Fibroblast of lung (primary cell): ENCODE data around the gene RCBTB1. TPM values are rescaled to one million over a fixed set of nuclear protein-coding genes. Genes with fewer than 3 reads are reported as not detected.

Experiments used
- DNase-seq, 2 donors: peaks; one replicate each; pipeline versions ENCODE4 v3.0.0 to v3.0.0-alpha.2; 2010; ENCODE audit warnings: low read depth in 2 of 2
- H2AFZ ChIP-seq: 2 replicates; pipeline ENCODE4 v1.5.1; 2012; ENCODE audit warnings: low read length, control low read depth, inconsistent platforms
- H3K27ac ChIP-seq: 2 replicates; pipeline ENCODE4 v1.5.1; 2011; ENCODE audit warnings: low read length, control low read depth; ENCODE audit not compliant: insufficient read depth
- H3K27me3 ChIP-seq: 2 replicates; pipeline ENCODE4 v1.5.1; 2011; ENCODE audit warnings: mild to moderate bottlenecking, low read length; ENCODE audit not compliant: control insufficient read depth, insufficient read depth
- H3K36me3 ChIP-seq: 2 replicates; pipeline ENCODE4 v1.5.1; 2011; ENCODE audit warnings: low read length; ENCODE audit not compliant: control insufficient read depth, insufficient read depth
- H3K4me1 ChIP-seq: 2 replicates; pipeline ENCODE4 v1.5.1; 2011; ENCODE audit warnings: low read length; ENCODE audit not compliant: control insufficient read depth, insufficient read depth; ENCODE audit errors: extremely low read depth
- H3K4me2 ChIP-seq: 2 replicates; pipeline ENCODE4 v1.5.1; 2011; ENCODE audit warnings: low read length, control low read depth; ENCODE audit not compliant: insufficient read depth; ENCODE audit errors: extremely low read depth
- H3K4me3 ChIP-seq, 4 experiments: fragments of 200-600 bp in 1 of 4; sonication (generic) in 1 of 4; replicated peaks in 1 of 4; 2 replicates each; pipeline ENCODE4 v1.5.1; 2011 to 2016; ENCODE audit warnings: low read length in 4 of 4, low read depth in 3 of 4, mild to moderate bottlenecking in 3 of 4, control low read depth in 2 of 4, inconsistent platforms in 1 of 4, mixed read lengths in 1 of 4; ENCODE audit not compliant: insufficient read depth in 1 of 4; ENCODE audit errors: control extremely low read depth in 1 of 4
- H3K79me2 ChIP-seq: 2 replicates; pipeline ENCODE4 v1.5.1; 2012; ENCODE audit warnings: mild to moderate bottlenecking, low read length, inconsistent platforms; ENCODE audit not compliant: control insufficient read depth, insufficient read depth
- H3K9ac ChIP-seq: 2 replicates; pipeline ENCODE4 v1.5.1; 2011; ENCODE audit warnings: mild to moderate bottlenecking, low read length, control low read depth; ENCODE audit not compliant: insufficient read depth
- H3K9me3 ChIP-seq: 2 replicates; pipeline ENCODE4 v1.5.1; 2012; ENCODE audit warnings: low read depth, low read length; ENCODE audit not compliant: control insufficient read depth, insufficient read depth
- H4K20me1 ChIP-seq: 2 replicates; pipeline ENCODE4 v1.5.1; 2011; ENCODE audit warnings: low read length; ENCODE audit not compliant: control insufficient read depth, insufficient read depth; ENCODE audit errors: extremely low read depth
- EZH2 ChIP-seq: IDR thresholded peaks from 2 replicates; pipeline ENCODE4 v1.5.1; 2012; ENCODE audit warnings: low read length, control low read depth, mild to moderate bottlenecking; ENCODE audit errors: missing control alignments
- polyA plus RNA-seq, 2 donors: library from polyadenylated mRNA; depleted of rRNA in 1 of 2; stranded (reverse) in 1 of 2; unstranded in 1 of 2; fragments of >200 nt; gene quantifications; 2 replicates each; pipeline ENCODE4 v1.2.1, GENCODE V29; 2011 to 2012; ENCODE audit warnings: missing spikeins in 1 of 2
- total RNA-seq: library from RNA; depleted of rRNA; stranded (reverse); fragments of >200 nt; gene quantifications from 2 replicates; pipeline ENCODE4 v1.2.1, GENCODE V29; 2014
- TF ChIP-seq, protein P1 (sequence below), 2 donors: IDR thresholded peaks in 1 of 2; conservative IDR thresholded peaks in 1 of 2; 1 replicate in 1 of 2; 2 replicates in 1 of 2; pipeline ENCODE4 v1.5.1; 2011 to 2012; ENCODE audit warnings: low read length in 2 of 2, control low read depth in 1 of 2, inconsistent platforms in 1 of 2, low read depth in 1 of 2, mild to moderate bottlenecking in 1 of 2

RCBTB1 gene
- total and polyA plus RNA-seq, 2 donors (not counting 1 experiment from before 2014, with no cell fraction given) = 22.7 to 42.6 TPM

GRCh38 chr13:49630580-49630979 is 45.2 kb upstream of the RCBTB1 start:
- Histone ChIP-seq H4K20me1 (no peaks in the 10 kb centered on the region), H3K9me3 (no peaks in the 10 kb centered on the region), H3K4me1 (no peaks in the 10 kb centered on the region), H3K27ac (no peak overlapping the region), H3K36me3 (no peaks in the 10 kb centered on the region), H3K79me2 (no peaks in the 10 kb centered on the region), H3K4me3 (no peak overlapping the region), H3K4me2 (no peak overlapping the region), H3K27me3 (no peaks in the 10 kb centered on the region), H3K9ac (no peak overlapping the region), H2AFZ (no peak overlapping the region)
- TF ChIP-seq, protein P1, sequence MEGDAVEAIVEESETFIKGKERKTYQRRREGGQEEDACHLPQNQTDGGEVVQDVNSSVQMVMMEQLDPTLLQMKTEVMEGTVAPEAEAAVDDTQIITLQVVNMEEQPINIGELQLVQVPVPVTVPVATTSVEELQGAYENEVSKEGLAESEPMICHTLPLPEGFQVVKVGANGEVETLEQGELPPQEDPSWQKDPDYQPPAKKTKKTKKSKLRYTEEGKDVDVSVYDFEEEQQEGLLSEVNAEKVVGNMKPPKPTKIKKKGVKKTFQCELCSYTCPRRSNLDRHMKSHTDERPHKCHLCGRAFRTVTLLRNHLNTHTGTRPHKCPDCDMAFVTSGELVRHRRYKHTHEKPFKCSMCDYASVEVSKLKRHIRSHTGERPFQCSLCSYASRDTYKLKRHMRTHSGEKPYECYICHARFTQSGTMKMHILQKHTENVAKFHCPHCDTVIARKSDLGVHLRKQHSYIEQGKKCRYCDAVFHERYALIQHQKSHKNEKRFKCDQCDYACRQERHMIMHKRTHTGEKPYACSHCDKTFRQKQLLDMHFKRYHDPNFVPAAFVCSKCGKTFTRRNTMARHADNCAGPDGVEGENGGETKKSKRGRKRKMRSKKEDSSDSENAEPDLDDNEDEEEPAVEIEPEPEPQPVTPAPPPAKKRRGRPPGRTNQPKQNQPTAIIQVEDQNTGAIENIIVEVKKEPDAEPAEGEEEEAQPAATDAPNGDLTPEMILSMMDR (conservative IDR thresholded peaks at IDR 0.05 in 1 of 2, IDR thresholded peaks at IDR 0.05 in 1 of 2; ENCODE audit: low read depth in 1 of 2, low read length in 2 of 2) = no peak
- no peak for TF ChIP-seq EZH2
- DNase-seq = no peak

DNA sequence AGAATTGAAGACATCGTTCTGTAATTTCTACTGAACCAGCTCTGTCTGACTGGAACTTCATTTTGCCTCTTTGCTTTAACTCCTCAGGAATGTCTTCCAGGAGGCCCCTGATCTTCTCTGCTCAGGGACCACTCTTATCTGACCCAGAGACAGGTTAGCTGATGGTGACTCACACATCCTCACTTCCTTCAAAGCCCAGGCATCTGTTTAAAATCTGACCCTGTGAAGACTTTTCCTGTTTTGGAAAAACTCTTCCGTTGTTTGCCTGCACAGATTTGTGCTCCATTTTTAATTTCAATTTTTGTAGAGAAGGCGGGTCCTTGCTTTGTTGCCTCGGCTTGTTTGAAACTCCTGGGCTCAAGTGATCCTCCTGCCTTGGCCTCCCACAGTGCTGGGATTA is 44.6 kb upstream of the RCBTB1 start:
- Histone ChIP-seq H3K4me2 (no peak overlapping the region), H3K9ac (no peak overlapping the region), H3K4me1 (no peaks in the 10 kb centered on the region), H3K79me2 (no peaks in the 10 kb centered on the region), H4K20me1 (no peaks in the 10 kb centered on the region), H3K4me3 (no peak overlapping the region), H2AFZ (no peak overlapping the region), H3K27ac (no peak overlapping the region), H3K36me3 (no peaks in the 10 kb centered on the region), H3K27me3 (no peaks in the 10 kb centered on the region), H3K9me3 (no peaks in the 10 kb centered on the region)
- no peak for TF ChIP-seq EZH2
- peak in 1 of 2 donors; percentile 22 for DNase-seq

- Histone ChIP-seq H3K4me3 (no peak overlapping the region), H3K27ac (no peak overlapping the region), H4K20me1 (no peaks in the 10 kb centered on the region), H3K9me3 (no peaks in the 10 kb centered on the region), H3K27me3 (no peaks in the 10 kb centered on the region), H3K9ac (no peak overlapping the region), H3K79me2 (no peaks in the 10 kb centered on the region), H3K4me1 (no peaks in the 10 kb centered on the region), H3K36me3 (no peaks in the 10 kb centered on the region), H3K4me2 (no peak overlapping the region), H2AFZ (no peak overlapping the region)
- no peak for DNase-seq
- no peak for TF ChIP-seq EZH2
- TF ChIP-seq, protein P1 (conservative IDR thresholded peaks at IDR 0.05 in 1 of 2, IDR thresholded peaks at IDR 0.05 in 1 of 2; ENCODE audit: low read depth in 1 of 2, low read length in 2 of 2) = no peak
Measured at GRCh38 chr13:49629196-49629938, 44.0 kb upstream of the RCBTB1 start.
